ENCODE measurements around the gene TMEM223. TPM values are rescaled to one million over a fixed set of nuclear protein-coding genes. Genes with fewer than 3 reads are reported as not detected.
"Not testable (repeated sequence)": the region's sequence is repeated elsewhere in the genome, so short reads cannot be mapped to it uniquely, and the experiment has no call there.

TMEM223 gene, protein sequence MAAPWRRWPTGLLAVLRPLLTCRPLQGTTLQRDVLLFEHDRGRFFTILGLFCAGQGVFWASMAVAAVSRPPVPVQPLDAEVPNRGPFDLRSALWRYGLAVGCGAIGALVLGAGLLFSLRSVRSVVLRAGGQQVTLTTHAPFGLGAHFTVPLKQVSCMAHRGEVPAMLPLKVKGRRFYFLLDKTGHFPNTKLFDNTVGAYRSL
- total RNA-seq: 17.2 TPM
- long read RNA-seq, transcript TMEM223-201 (2 exons, 1,288 nt): major isoform, 24 of 31 reads
- long read RNA-seq, partial matches to known transcripts: 0 of 31 reads
- long read RNA-seq, other reads (novel, unspliced or antisense): 7 of 31 reads

DNA sequence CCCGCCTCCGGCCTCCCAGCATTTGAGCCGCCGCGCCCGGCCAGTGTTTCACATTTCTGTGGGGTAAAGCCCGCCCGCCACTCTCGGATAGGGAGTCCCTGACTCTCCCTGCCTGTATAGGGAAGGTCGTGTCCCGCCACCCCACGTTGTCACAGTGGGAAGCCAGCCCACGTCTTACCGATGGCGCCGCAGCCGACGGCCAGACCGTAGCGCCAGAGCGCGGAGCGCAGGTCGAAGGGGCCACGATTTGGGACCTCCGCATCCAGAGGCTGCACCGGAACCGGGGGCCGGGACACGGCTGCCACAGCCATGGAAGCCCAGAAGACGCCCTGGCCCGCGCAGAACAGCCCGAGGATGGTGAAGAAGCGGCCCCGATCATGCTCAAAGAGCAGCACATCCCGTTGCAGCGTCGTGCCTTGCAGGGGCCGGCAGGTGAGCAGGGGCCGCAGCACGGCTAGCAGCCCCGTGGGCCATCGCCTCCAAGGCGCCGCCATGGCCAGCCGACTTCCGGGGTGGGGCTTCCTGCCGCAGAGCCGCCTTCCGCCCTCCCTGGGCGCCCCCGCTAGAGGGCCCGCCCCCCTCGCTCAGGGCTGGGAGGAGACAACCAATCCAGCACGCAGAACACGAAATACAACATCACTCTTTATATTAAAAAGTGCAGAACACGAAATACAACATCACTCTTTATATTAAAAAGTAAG, at the start of gene TMEM223:
Gene TMEM223 (minus strand): TSS at position 506 of the 701 bp plus-strand sequence. CDS start 12 bp downstream, at position 494.
- intact Hi-C loops (cut with DNase I): no loop called here
- no peaks in the 10 kb centered on the region for H3K9me3 ChIP-seq
- no peaks in the 10 kb centered on the region for H3K27me3 ChIP-seq (ENCODE audit: low read depth)
- DNase-seq (peak; percentile 93), ATAC-seq (peak; percentile 91)
- H3K27ac ChIP-seq: peak within 1 kb of the TSS; percentile 89
- H3K4me3 ChIP-seq: peak within 1 kb of the TSS; percentile 71
- peaks cover 73% of the 10 kb centered on the region for H3K36me3 ChIP-seq
- H3K4me1 ChIP-seq: peaks cover 48% of the 10 kb centered on the region
- TF ChIP-seq CTCF (IDR thresholded peaks at IDR 0.05): peak; percentile 40

DNA sequence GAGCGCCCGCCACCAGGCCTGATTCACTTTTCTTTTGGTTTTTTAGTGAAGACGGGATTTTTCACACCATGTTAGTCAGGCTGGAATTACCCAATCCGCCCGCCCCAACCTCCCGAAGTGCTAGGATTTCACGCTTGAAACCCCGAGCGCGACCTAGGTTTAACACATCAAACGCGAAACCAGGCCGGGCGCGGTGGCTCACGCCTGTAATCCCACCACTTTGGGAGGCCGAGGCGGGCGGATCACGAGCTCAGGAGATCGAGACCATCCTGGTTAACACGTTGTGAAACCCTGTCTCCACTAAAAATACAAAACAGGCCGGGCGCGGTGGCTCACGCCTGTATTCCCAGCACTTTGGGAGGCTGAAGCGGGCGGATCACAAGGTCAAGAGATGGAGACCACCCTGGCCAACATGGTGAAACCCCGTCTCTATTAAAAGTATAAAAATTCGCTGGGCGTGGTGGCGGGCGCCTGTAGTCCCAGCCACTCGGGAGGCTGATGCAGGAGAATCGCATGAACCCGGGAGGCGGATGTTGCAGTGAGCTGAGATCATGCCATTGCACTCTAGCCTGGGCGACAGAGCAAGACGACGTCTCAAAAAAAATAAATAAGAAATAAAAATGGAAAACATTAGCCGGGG, 49.0 kb upstream of the TMEM223 start:
- H3K27me3 ChIP-seq (ENCODE audit: low read depth); H3K9me3 ChIP-seq; intact Hi-C loops (cut with DNase I); H3K36me3 ChIP-seq: not testable (repeated sequence)
- DNase-seq (peak; percentile 80), ATAC-seq (peak; percentile 11 to 24)
- H3K4me3 ChIP-seq: peak overlapping the region; percentile 100
- H3K27ac ChIP-seq: peak overlapping the region; percentile 100
- peaks cover 24% of the 10 kb centered on the region for H3K4me1 ChIP-seq

GRCh38 chr11:62839050-62839945, 47.5 kb upstream of the TMEM223 start, which contains the start of gene WDR74:
TSS of gene WDR74 (minus strand) at chr11:62839590. CDS start at chr11:62839570, 20 bp downstream.
- peak within 1 kb of the TSS; percentile 100 for H3K4me3 ChIP-seq
- H3K27me3 ChIP-seq (ENCODE audit: low read depth): no peaks in the 10 kb centered on the region
- intact Hi-C loops (cut with DNase I): no loop called here
- H3K27ac ChIP-seq: peak within 1 kb of the TSS; percentile 100
- no peak for TF ChIP-seq CTCF (IDR thresholded peaks at IDR 0.05)
- peak; percentile 83 to 87 for ATAC-seq
- DNase-seq: peak; percentile 96
- H3K4me1 ChIP-seq: peaks cover 26% of the 10 kb centered on the region
- peaks cover 23% of the 10 kb centered on the region for H3K36me3 ChIP-seq
- H3K9me3 ChIP-seq: no peaks in the 10 kb centered on the region

- intact Hi-C loops (cut with DNase I): no loop called here
- Histone ChIP-seq H3K9me3 (no peaks in the 10 kb centered on the region), H3K27ac (no peak overlapping the region), H3K36me3 (peaks cover 28% of the 10 kb centered on the region), H3K27me3 (ENCODE audit: low read depth) (no peaks in the 10 kb centered on the region), H3K4me1 (peaks cover 42% of the 10 kb centered on the region), H3K4me3 (no peak overlapping the region)
- ATAC-seq: no peak
- no peak for TF ChIP-seq CTCF (IDR thresholded peaks at IDR 0.05)
- DNase-seq: no peak
Observed at GRCh38 chr11:62835336-62835735, 43.5 kb upstream of the TMEM223 start.

GRCh38 chr11:62832336-62833234, 40.8 kb upstream of the TMEM223 start, which contains the start of gene TEX54:
TSS of gene TEX54 (minus strand) at chr11:62832841.
- TF ChIP-seq CTCF (IDR thresholded peaks at IDR 0.05): no peak
- Histone ChIP-seq H3K9me3 (no peaks in the 10 kb centered on the region), H3K4me1 (peaks cover 50% of the 10 kb centered on the region), H3K27ac (peak within 1 kb of the TSS; percentile 96), H3K27me3 (ENCODE audit: low read depth) (no peaks in the 10 kb centered on the region), H3K36me3 (peaks cover 45% of the 10 kb centered on the region), H3K4me3 (peak within 1 kb of the TSS; percentile 94)
- peak; percentile 5 to 32 for ATAC-seq
- DNase-seq: peak; percentile 58
- intact Hi-C loops (cut with DNase I): no loop called here
